Memory B cell (primary cell): ENCODE measurements around the gene TTLL11.
A peak's percentile ranks its signal among the peaks of the same experiment; 100 is the strongest.

Source experiments
- ATAC-seq: fragments of 150-1000 bp; cut with Tn5 transposase; 2 replicates; pipeline ENCODE4 v1.10.0; 2021; ENCODE audit warnings: low read depth, mild to moderate bottlenecking, moderate library complexity
- DNase-seq, 2 donors: peaks; one replicate each; pipeline ENCODE4 v3.0.0; 2022; ENCODE audit warnings: low spot score in 2 of 2
- H3K27ac Mint-ChIP-seq: one replicate; pipeline ENCODE4 v1.8.0; 2022; ENCODE audit warnings: mild to moderate bottlenecking, moderate library complexity, mixed read lengths
- H3K27me3 Mint-ChIP-seq: one replicate; pipeline ENCODE4 v1.8.0; 2022; ENCODE audit warnings: mixed read lengths
- H3K36me3 Mint-ChIP-seq: one replicate; pipeline ENCODE4 v1.8.0; 2022; ENCODE audit warnings: mild to moderate bottlenecking, mixed read lengths
- H3K4me1 Mint-ChIP-seq: one replicate; pipeline ENCODE4 v1.8.0; 2022; ENCODE audit warnings: mixed read lengths
- H3K4me3 Mint-ChIP-seq: one replicate; pipeline ENCODE4 v1.8.0; 2022; ENCODE audit warnings: mild to moderate bottlenecking, moderate library complexity, mixed read lengths
- H3K9me3 Mint-ChIP-seq: one replicate; pipeline ENCODE4 v1.8.0; 2022; ENCODE audit warnings: mixed read lengths

TTLL11 gene

GRCh38 chr9:122051351-122052321 is 41.5 kb downstream of the TTLL11 start:
- H3K36me3 Mint-ChIP-seq: peaks cover 23% of the 10 kb centered on the region
- no peaks in the 10 kb centered on the region for H3K9me3 Mint-ChIP-seq
- H3K4me1 Mint-ChIP-seq: peaks cover 5% of the 10 kb centered on the region
- DNase-seq (no peak), ATAC-seq (no peak)
- no peaks in the 10 kb centered on the region for H3K27me3 Mint-ChIP-seq
- no peak overlapping the region for H3K27ac Mint-ChIP-seq
- H3K4me3 Mint-ChIP-seq: no peak overlapping the region

- Mint-ChIP-seq H3K27ac (no peak overlapping the region), H3K9me3 (peaks cover 2% of the 10 kb centered on the region), H3K4me1 (peaks cover 7% of the 10 kb centered on the region), H3K4me3 (no peak overlapping the region), H3K36me3 (peaks cover 29% of the 10 kb centered on the region), H3K27me3 (no peaks in the 10 kb centered on the region)
- ATAC-seq (no peak), DNase-seq (no peak)
Observed at GRCh38 chr9:122050167-122050566, 42.9 kb downstream of the TTLL11 start.

- ATAC-seq (no peak), DNase-seq (no peak)
- H3K27me3 Mint-ChIP-seq: peaks cover 7% of the 10 kb centered on the region
- H3K4me1 Mint-ChIP-seq: peaks cover 6% of the 10 kb centered on the region
- H3K27ac Mint-ChIP-seq: no peak overlapping the region
- H3K9me3 Mint-ChIP-seq: peaks cover 6% of the 10 kb centered on the region
- H3K4me3 Mint-ChIP-seq: no peak overlapping the region
- H3K36me3 Mint-ChIP-seq: peaks cover 37% of the 10 kb centered on the region
Observed at GRCh38 chr9:122042056-122042455, 51.1 kb downstream of the TTLL11 start.

GRCh38 chr9:122040561-122041242 is 52.4 kb downstream of the TTLL11 start:
- H3K27ac Mint-ChIP-seq: no peak overlapping the region
- H3K9me3 Mint-ChIP-seq: peaks cover 4% of the 10 kb centered on the region
- ATAC-seq (peak; percentile 84), DNase-seq (no peak)
- H3K4me3 Mint-ChIP-seq: no peak overlapping the region
- peaks cover 7% of the 10 kb centered on the region for H3K27me3 Mint-ChIP-seq
- H3K36me3 Mint-ChIP-seq: peaks cover 36% of the 10 kb centered on the region
- peaks cover 4% of the 10 kb centered on the region for H3K4me1 Mint-ChIP-seq

GRCh38 chr9:122039234-122039633 is 53.9 kb downstream of the TTLL11 start:
- Mint-ChIP-seq H3K9me3 (peaks cover 4% of the 10 kb centered on the region), H3K27ac (no peak overlapping the region), H3K4me1 (peaks cover 4% of the 10 kb centered on the region), H3K36me3 (peaks cover 38% of the 10 kb centered on the region), H3K4me3 (no peak overlapping the region), H3K27me3 (peaks cover 7% of the 10 kb centered on the region)
- DNase-seq (no peak), ATAC-seq (no peak)

- H3K27me3 Mint-ChIP-seq: peaks cover 5% of the 10 kb centered on the region
- H3K4me3 Mint-ChIP-seq: no peak overlapping the region
- DNase-seq (no peak), ATAC-seq (no peak)
- peaks cover 29% of the 10 kb centered on the region for H3K36me3 Mint-ChIP-seq
- peaks cover 4% of the 10 kb centered on the region for H3K4me1 Mint-ChIP-seq
- no peak overlapping the region for H3K27ac Mint-ChIP-seq
- H3K9me3 Mint-ChIP-seq: no peaks in the 10 kb centered on the region
Observed at GRCh38 chr9:122036988-122037387, 56.1 kb downstream of the TTLL11 start.

GRCh38 chr9:122036408-122036807 is 56.7 kb downstream of the TTLL11 start:
- Mint-ChIP-seq H3K27me3 (peaks cover 5% of the 10 kb centered on the region), H3K9me3 (no peaks in the 10 kb centered on the region), H3K36me3 (peaks cover 31% of the 10 kb centered on the region), H3K4me3 (no peak overlapping the region), H3K4me1 (peaks cover 4% of the 10 kb centered on the region), H3K27ac (no peak overlapping the region)
- DNase-seq (no peak), ATAC-seq (no peak)

GRCh38 chr9:122033775-122034373 is 59.2 kb downstream of the TTLL11 start:
- H3K9me3 Mint-ChIP-seq: no peaks in the 10 kb centered on the region
- no peak overlapping the region for H3K4me3 Mint-ChIP-seq
- H3K36me3 Mint-ChIP-seq: peaks cover 30% of the 10 kb centered on the region
- H3K27ac Mint-ChIP-seq: no peak overlapping the region
- no peak for ATAC-seq
- H3K27me3 Mint-ChIP-seq: no peaks in the 10 kb centered on the region
- H3K4me1 Mint-ChIP-seq: no peaks in the 10 kb centered on the region
- no peak for DNase-seq

GRCh38 chr9:122032346-122032745 is 60.8 kb downstream of the TTLL11 start:
- peaks cover 4% of the 10 kb centered on the region for H3K9me3 Mint-ChIP-seq

GRCh38 chr9:122031776-122032175 is 61.3 kb downstream of the TTLL11 start:
- H3K36me3 Mint-ChIP-seq: peaks cover 30% of the 10 kb centered on the region
- no peak for DNase-seq
- H3K27me3 Mint-ChIP-seq: no peaks in the 10 kb centered on the region
- no peak overlapping the region for H3K4me3 Mint-ChIP-seq
- H3K9me3 Mint-ChIP-seq: peaks cover 4% of the 10 kb centered on the region
- ATAC-seq: no peak
- no peaks in the 10 kb centered on the region for H3K4me1 Mint-ChIP-seq
- H3K27ac Mint-ChIP-seq: no peak overlapping the region

More at GRCh38 chr9:122032346-122032745, 60.8 kb downstream of the TTLL11 start:
- DNase-seq (no peak), ATAC-seq (no peak)
- Mint-ChIP-seq H3K4me1 (no peaks in the 10 kb centered on the region), H3K4me3 (no peak overlapping the region), H3K36me3 (peaks cover 31% of the 10 kb centered on the region), H3K27me3 (no peaks in the 10 kb centered on the region), H3K27ac (no peak overlapping the region)

- Mint-ChIP-seq H3K9me3 (peaks cover 4% of the 10 kb centered on the region), H3K4me3 (no peak overlapping the region), H3K4me1 (no peaks in the 10 kb centered on the region), H3K36me3 (peaks cover 29% of the 10 kb centered on the region), H3K27me3 (no peaks in the 10 kb centered on the region), H3K27ac (peak overlapping the region; percentile 2)
- ATAC-seq (no peak), DNase-seq (no peak)
Observed at GRCh38 chr9:122031157-122031556, 62.0 kb downstream of the TTLL11 start.

GRCh38 chr9:122030357-122030756 is 62.8 kb downstream of the TTLL11 start:
- no peaks in the 10 kb centered on the region for H3K4me1 Mint-ChIP-seq
- no peak overlapping the region for H3K27ac Mint-ChIP-seq
- no peak for DNase-seq
- no peak overlapping the region for H3K4me3 Mint-ChIP-seq
- ATAC-seq: no peak
- H3K9me3 Mint-ChIP-seq: peaks cover 5% of the 10 kb centered on the region
- H3K36me3 Mint-ChIP-seq: peaks cover 29% of the 10 kb centered on the region
- H3K27me3 Mint-ChIP-seq: no peaks in the 10 kb centered on the region

GRCh38 chr9:122029898-122030297 is 63.2 kb downstream of the TTLL11 start:
- H3K36me3 Mint-ChIP-seq: peaks cover 28% of the 10 kb centered on the region
- peaks cover 5% of the 10 kb centered on the region for H3K9me3 Mint-ChIP-seq
- no peaks in the 10 kb centered on the region for H3K27me3 Mint-ChIP-seq
- H3K4me1 Mint-ChIP-seq: no peaks in the 10 kb centered on the region
- no peak overlapping the region for H3K27ac Mint-ChIP-seq
- DNase-seq (no peak), ATAC-seq (no peak)
- no peak overlapping the region for H3K4me3 Mint-ChIP-seq

GRCh38 chr9:122028089-122028488 is 65.0 kb downstream of the TTLL11 start:
- Mint-ChIP-seq H3K27me3 (no peaks in the 10 kb centered on the region), H3K9me3 (peaks cover 9% of the 10 kb centered on the region), H3K4me1 (no peaks in the 10 kb centered on the region), H3K4me3 (no peak overlapping the region), H3K27ac (no peak overlapping the region), H3K36me3 (peaks cover 33% of the 10 kb centered on the region)
- ATAC-seq (no peak), DNase-seq (no peak)
